IMR-90 (cell line): ENCODE measurements around the gene BTNL3. TPM values are rescaled to one million over a fixed set of nuclear protein-coding genes. Genes with fewer than 3 reads are reported as not detected.

Experiments used
- ATAC-seq: fragments of 200-7000 bp; cut with Tn5 transposase; 2 replicates; pipeline ENCODE4 v1.9.1; 2020; ENCODE audit warnings: low read depth, mild to moderate bottlenecking, moderate library complexity
- BruUV-seq: library from RNA; stranded (reverse); fragments of 400-500 nt; replicated peaks from 2 replicates; lab custom pipeline; 2021; lab: Mats Ljungman, UMichigan
- CTCF ChIA-PET: fragments of 300-600 bp; formaldehyde crosslinking; extraction: SDS; loops from one replicate; lab custom pipeline; 2021; ENCODE audit warnings: antibody characterized with exemption; lab: Yijun Ruan, JAX
- POLR2A ChIA-PET: fragments of 300-600 bp; sonication (Branson Sonifier 250); formaldehyde crosslinking; loops from one replicate; lab custom pipeline; 2022; ENCODE audit warnings: antibody characterized with exemption; ENCODE audit not compliant: unreplicated experiment; lab: Charles Lee
- DNase-seq: peaks from one replicate; pipeline ENCODE4 v3.0.0; 2013
- H2AFZ ChIP-seq: replicated peaks from 2 replicates; pipeline ENCODE3; 2013; ENCODE audit warnings: low read length, mild to moderate bottlenecking; ENCODE audit not compliant: poor library complexity
- H2AK5ac ChIP-seq: 2 replicates; pipeline ENCODE4 v1.6.1; 2013; ENCODE audit warnings: low read depth, low read length, inconsistent platforms
- H2AK9ac ChIP-seq: replicated peaks from 2 replicates; pipeline ENCODE3; 2013; ENCODE audit warnings: mild to moderate bottlenecking, low read depth, low read length, moderate library complexity; ENCODE audit not compliant: poor library complexity
- H2BK120ac ChIP-seq: 2 replicates; pipeline ENCODE4 v1.6.1; 2013; ENCODE audit warnings: low read depth, low read length, inconsistent platforms
- H2BK15ac ChIP-seq: 3 replicates; pipeline ENCODE4 v1.6.1; 2013; ENCODE audit warnings: low read depth, low read length, inconsistent platforms
- H2BK20ac ChIP-seq: 2 replicates; pipeline ENCODE4 v1.6.1; 2013; ENCODE audit warnings: low read depth, mild to moderate bottlenecking, inconsistent platforms, low read length, moderate library complexity
- H2BK5ac ChIP-seq: 2 replicates; pipeline ENCODE4 v1.6.1; 2013; ENCODE audit warnings: mild to moderate bottlenecking, low read depth, low read length, inconsistent platforms; ENCODE audit not compliant: poor library complexity, severe bottlenecking
- H3K14ac ChIP-seq: replicated peaks from 2 replicates; pipeline ENCODE4 v1.6.1; 2013; ENCODE audit warnings: low read depth, low read length, inconsistent platforms
- H3K18ac ChIP-seq: 2 replicates; pipeline ENCODE4 v1.6.1; 2013; ENCODE audit warnings: low read depth, low read length, control low read depth
- H3K23ac ChIP-seq: 2 replicates; pipeline ENCODE4 v1.6.1; 2013; ENCODE audit warnings: low read depth, low read length, inconsistent platforms
- H3K27ac ChIP-seq: 2 replicates; pipeline ENCODE4 v1.5.1; 2013; ENCODE audit warnings: mild to moderate bottlenecking, control low read depth, low read length; ENCODE audit not compliant: insufficient read depth
- H3K27me3 ChIP-seq: 2 replicates; pipeline ENCODE4 v1.6.1; 2013; ENCODE audit warnings: low read length; ENCODE audit not compliant: control insufficient read depth, insufficient read depth
- H3K36me3 ChIP-seq: 2 replicates; pipeline ENCODE4 v1.6.1; 2013; ENCODE audit warnings: low read length, mixed read lengths; ENCODE audit not compliant: control insufficient read depth, insufficient read depth
- H3K4ac ChIP-seq: 2 replicates; pipeline ENCODE4 v1.6.1; 2013; ENCODE audit warnings: low read depth, low read length, inconsistent platforms
- H3K4me1 ChIP-seq: 2 replicates; pipeline ENCODE4 v1.6.1; 2013; ENCODE audit warnings: low read length, mixed read lengths; ENCODE audit not compliant: control insufficient read depth, insufficient read depth
- H3K4me2 ChIP-seq: 2 replicates; pipeline ENCODE4 v1.6.1; 2013; ENCODE audit warnings: low read depth, mild to moderate bottlenecking, control low read depth, low read length, moderate library complexity
- H3K4me3 ChIP-seq: 2 replicates; pipeline ENCODE4 v1.5.1; 2013; ENCODE audit warnings: low read depth, mild to moderate bottlenecking, control low read depth, low read length, moderate library complexity; ENCODE audit not compliant: insufficient read depth
- H3K56ac ChIP-seq: 2 replicates; pipeline ENCODE4 v1.6.1; 2013; ENCODE audit warnings: low read length, inconsistent platforms; ENCODE audit not compliant: insufficient read depth; ENCODE audit errors: extremely low read depth
- H3K79me1 ChIP-seq, 2 experiments: 2 replicates each; pipeline ENCODE4 v1.6.1; 2013; ENCODE audit warnings: low read length in 2 of 2, inconsistent platforms in 1 of 2, low read depth in 1 of 2
- H3K9ac ChIP-seq: 2 replicates; pipeline ENCODE4 v1.6.1; 2013; ENCODE audit warnings: low read depth, low read length, control low read depth
- H3K9me1 ChIP-seq: 2 replicates; pipeline ENCODE4 v1.6.1; 2013; ENCODE audit warnings: low read length, inconsistent platforms; ENCODE audit not compliant: insufficient read depth
- H3K9me3 ChIP-seq: 2 replicates; pipeline ENCODE4 v1.6.1; 2013; ENCODE audit warnings: low read length; ENCODE audit not compliant: control insufficient read depth, insufficient read depth
- H4K20me1 ChIP-seq: 2 replicates; pipeline ENCODE4 v1.6.1; 2013; ENCODE audit warnings: low read length, inconsistent platforms; ENCODE audit not compliant: insufficient read depth
- H4K5ac ChIP-seq: 2 replicates; pipeline ENCODE4 v1.6.1; 2013; ENCODE audit warnings: mild to moderate bottlenecking, low read depth, low read length, control low read depth
- H4K8ac ChIP-seq, 2 experiments: 2 replicates each; pipeline ENCODE4 v1.6.1; 2013; ENCODE audit warnings: low read depth in 2 of 2, low read length in 2 of 2, control low read depth in 1 of 2, inconsistent platforms in 1 of 2
- H4K91ac ChIP-seq: 2 replicates; pipeline ENCODE4 v1.6.1; 2013; ENCODE audit warnings: low read depth, low read length, inconsistent platforms; ENCODE audit not compliant: insufficient read depth
- BHLHE40 ChIP-seq: fragments of 150-350 bp; IDR thresholded peaks from 2 replicates; pipeline ENCODE4 v1.6.1; 2016; ENCODE audit warnings: mild to moderate bottlenecking, low read depth, low read length
- CEBPB ChIP-seq: IDR thresholded peaks from 2 replicates; pipeline ENCODE4 v1.6.1; 2012; ENCODE audit warnings: low read depth, low read length, improper control_type of control experiment
- CHD1 ChIP-seq: IDR thresholded peaks from 2 replicates; pipeline ENCODE4 v1.6.1; 2012; ENCODE audit warnings: low read depth, low read length, improper control_type of control experiment
- FOS ChIP-seq: fragments of 150-350 bp; IDR thresholded peaks from 2 replicates; pipeline ENCODE4 v1.6.1; 2016; ENCODE audit warnings: low read depth, low read length
- MAFK ChIP-seq: IDR thresholded peaks from 2 replicates; pipeline ENCODE4 v1.6.1; 2012; ENCODE audit warnings: low read depth, low read length, improper control_type of control experiment
- MAZ ChIP-seq: IDR thresholded peaks from 2 replicates; pipeline ENCODE4 v1.6.1; 2012; ENCODE audit warnings: low read depth, mild to moderate bottlenecking, low read length, improper control_type of control experiment, moderate library complexity, borderline replicate concordance
- MXI1 ChIP-seq: IDR thresholded peaks from 2 replicates; pipeline ENCODE4 v1.6.1; 2012; ENCODE audit warnings: low read depth, mild to moderate bottlenecking, low read length, moderate library complexity, borderline replicate concordance
- NFE2L2 ChIP-seq: fragments of 150-350 bp; IDR thresholded peaks from 2 replicates; pipeline ENCODE4 v1.6.1; 2016; ENCODE audit warnings: low read depth, mild to moderate bottlenecking, low read length
- RAD21 ChIP-seq: IDR thresholded peaks from 2 replicates; pipeline ENCODE4 v1.6.1; 2012; ENCODE audit warnings: low read length, improper control_type of control experiment
- RFX5 ChIP-seq: IDR thresholded peaks from 2 replicates; pipeline ENCODE4 v1.8.0; 2012; ENCODE audit warnings: low read depth, mild to moderate bottlenecking, low read length, moderate library complexity
- SMC3 ChIP-seq: fragments of 150-350 bp; IDR thresholded peaks from 2 replicates; pipeline ENCODE4 v1.6.1; 2016; ENCODE audit warnings: low read depth, mild to moderate bottlenecking, antibody characterized with exemption, low read length, moderate library complexity
- WGBS, 2 experiments: methylation state at CpG; one replicate each; pipeline versions ENCODE4 v1.1.5 to v1.1.7; 2013; ENCODE audit warnings: missing lambda C conversion rate in 2 of 2; ENCODE audit not compliant: insufficient read length in 1 of 2; ENCODE audit errors: extremely low coverage in 2 of 2; 5-methylcytosine and 5-hydroxymethylcytosine counted together
- dilution Hi-C: fragments of 300-500 bp; cut with HindIII; formaldehyde crosslinking; loops from one replicate; pipeline ENCODE4 v1.14.3; 2018; ENCODE audit warnings: low sequenced_read_pairs; ENCODE audit not compliant: unreplicated experiment
- in situ Hi-C: fragments of 300-500 bp; cut with MboI; formaldehyde crosslinking; loops from 3 replicates; pipeline ENCODE4 v1.14.3; 2019; ENCODE audit warnings: low sequenced_read_pairs, inconsistent platforms, mixed read lengths
- intact Hi-C: fragments of 100-400 bp; cut with micrococcal nuclease; formaldehyde crosslinking; loops from 2 replicates; pipeline ENCODE4 v1.10.0; 2022
- polyA plus RNA-seq, 3 experiments: library from polyadenylated mRNA; depleted of rRNA; stranded (reverse); fragments of >200 nt; gene quantifications; 2 replicates each; pipeline ENCODE4 v1.2.3, GENCODE V29; 2012; ENCODE audit warnings: low replicate concordance in 1 of 3
- total RNA-seq: library from RNA; depleted of rRNA; stranded (reverse); fragments of >200 nt; gene quantifications from 2 replicates; pipeline ENCODE4 v1.2.3, GENCODE V29; 2012
- TF ChIP-seq, protein P1 (sequence below): fragments of 150-350 bp; IDR thresholded peaks from 2 replicates; pipeline ENCODE4 v1.6.1; 2017; ENCODE audit warnings: mild to moderate bottlenecking, antibody characterized with exemption, low read length, low read depth
- TF ChIP-seq, protein P2 (sequence below): fragments of 150-350 bp; IDR thresholded peaks from 2 replicates; pipeline ENCODE4 v1.6.1; 2016; ENCODE audit warnings: low read depth, mild to moderate bottlenecking, low read length, moderate library complexity, borderline replicate concordance

BTNL3 gene
- total and polyA plus RNA-seq, 2 of the 4 experiments (the other 2 are of a cell fraction) = not detected

DNA sequence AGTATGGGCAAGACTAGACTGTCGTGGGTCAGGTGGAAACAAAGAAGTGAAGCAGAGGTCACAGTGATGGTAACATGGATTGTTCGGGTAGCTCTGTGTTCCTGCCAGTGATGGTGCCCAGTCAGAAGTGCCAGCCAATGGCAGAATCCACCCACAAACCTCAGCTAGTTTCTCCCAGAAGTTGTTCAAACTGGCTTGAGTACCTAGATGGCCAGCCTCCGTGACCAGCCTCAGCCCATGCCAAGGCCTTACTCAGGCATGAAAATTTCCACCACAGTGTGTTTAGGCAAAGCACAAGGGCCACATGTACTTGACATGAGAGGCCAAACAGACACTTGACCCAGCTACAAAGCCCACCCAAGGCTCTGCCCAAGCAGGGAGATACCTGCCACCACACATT is 32.0 kb downstream of the BTNL3 start:
- in situ Hi-C loops = no loop called here
- Histone ChIP-seq H2AK9ac (no peak overlapping the region), H3K4me3 (no peak overlapping the region), H4K5ac (no peak overlapping the region), H3K4me1 (no peaks in the 10 kb centered on the region), H3K36me3 (no peaks in the 10 kb centered on the region), H2BK15ac (no peak overlapping the region), H3K23ac (no peak overlapping the region), H3K9ac (no peak overlapping the region), H2BK5ac (no peak overlapping the region), H3K4ac (no peak overlapping the region), H3K4me2 (no peak overlapping the region), H3K9me1 (no peaks in the 10 kb centered on the region), H3K14ac (no peak overlapping the region), H2BK20ac (no peak overlapping the region), H3K56ac (no peak overlapping the region), H3K18ac (no peak overlapping the region), H4K8ac (no peak overlapping the region), H3K27me3 (no peaks in the 10 kb centered on the region), H3K9me3 (peaks cover 18% of the 10 kb centered on the region), H2AFZ (no peak overlapping the region), H4K20me1 (no peaks in the 10 kb centered on the region), H3K79me1 (no peaks in the 10 kb centered on the region), H2AK5ac (no peak overlapping the region), H3K27ac (no peak overlapping the region), H4K91ac (no peak overlapping the region), H2BK120ac (no peak overlapping the region)
- ATAC-seq = no peak
- intact Hi-C loops = no loop called here
- ChIA-PET POLR2A (no interaction called here), CTCF (no interaction called here)
- TF ChIP-seq, protein P1, sequence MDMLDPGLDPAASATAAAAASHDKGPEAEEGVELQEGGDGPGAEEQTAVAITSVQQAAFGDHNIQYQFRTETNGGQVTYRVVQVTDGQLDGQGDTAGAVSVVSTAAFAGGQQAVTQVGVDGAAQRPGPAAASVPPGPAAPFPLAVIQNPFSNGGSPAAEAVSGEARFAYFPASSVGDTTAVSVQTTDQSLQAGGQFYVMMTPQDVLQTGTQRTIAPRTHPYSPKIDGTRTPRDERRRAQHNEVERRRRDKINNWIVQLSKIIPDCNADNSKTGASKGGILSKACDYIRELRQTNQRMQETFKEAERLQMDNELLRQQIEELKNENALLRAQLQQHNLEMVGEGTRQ = no peak
- TF ChIP-seq MAZ = no peak
- no peak for TF ChIP-seq BHLHE40
- TF ChIP-seq CEBPB = no peak
- TF ChIP-seq SMC3 = no peak
- TF ChIP-seq CHD1 = no peak
- TF ChIP-seq RFX5 = no peak
- TF ChIP-seq MAFK = no peak
- TF ChIP-seq RAD21 = no peak
- TF ChIP-seq, protein P2, sequence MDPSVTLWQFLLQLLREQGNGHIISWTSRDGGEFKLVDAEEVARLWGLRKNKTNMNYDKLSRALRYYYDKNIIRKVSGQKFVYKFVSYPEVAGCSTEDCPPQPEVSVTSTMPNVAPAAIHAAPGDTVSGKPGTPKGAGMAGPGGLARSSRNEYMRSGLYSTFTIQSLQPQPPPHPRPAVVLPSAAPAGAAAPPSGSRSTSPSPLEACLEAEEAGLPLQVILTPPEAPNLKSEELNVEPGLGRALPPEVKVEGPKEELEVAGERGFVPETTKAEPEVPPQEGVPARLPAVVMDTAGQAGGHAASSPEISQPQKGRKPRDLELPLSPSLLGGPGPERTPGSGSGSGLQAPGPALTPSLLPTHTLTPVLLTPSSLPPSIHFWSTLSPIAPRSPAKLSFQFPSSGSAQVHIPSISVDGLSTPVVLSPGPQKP = no peak
- no peak for TF ChIP-seq FOS
- TF ChIP-seq NFE2L2 = no peak
- no peak for TF ChIP-seq MXI1
- dilution Hi-C loops = no loop called here
- DNase-seq = no peak
- WGBS, 2 experiments = 14% methylated on average over 1 of the region's 3 CpGs; no CpG with 5 or more reads in 1 of the 2 experiments
- no TSS peak for BruUV-seq
